Loucy (cell line): ENCODE results near the gene C8G.

Source experiments
- H2AFZ ChIP-seq: fragments of 200-600 bp; sonication (generic); 2 replicates; pipeline ENCODE4 v1.6.0; 2016; ENCODE audit warnings: antibody characterized with exemption, mild to moderate bottlenecking, low read length, moderate library complexity
- H3F3A ChIP-seq: fragments of 200-600 bp; 2 replicates; pipeline ENCODE4 v1.6.0; 2016; ENCODE audit warnings: antibody characterized with exemption, low read depth, mild to moderate bottlenecking
- H3K27me3 ChIP-seq: fragments of 200-600 bp; sonication (generic); 2 replicates; pipeline ENCODE4 v1.6.1; 2014; ENCODE audit warnings: low read length, mild to moderate bottlenecking; ENCODE audit not compliant: insufficient read depth, poor library complexity, severe bottlenecking
- H3K36me3 ChIP-seq: fragments of 200-600 bp; sonication (generic); 2 replicates; pipeline ENCODE4 v1.6.1; 2016; ENCODE audit warnings: low read length; ENCODE audit not compliant: insufficient read depth
- H3K4me1 ChIP-seq: fragments of 200-600 bp; sonication (generic); 2 replicates; pipeline ENCODE4 v1.5.1; 2014; ENCODE audit warnings: low read length, mild to moderate bottlenecking; ENCODE audit not compliant: insufficient read depth, poor library complexity, severe bottlenecking
- H3K4me2 ChIP-seq: fragments of 200-600 bp; sonication (generic); 2 replicates; pipeline ENCODE4 v1.6.0; 2014; ENCODE audit warnings: antibody characterized with exemption, low read length, low read depth, mild to moderate bottlenecking; ENCODE audit not compliant: poor library complexity, severe bottlenecking
- H3K4me3 ChIP-seq: fragments of 200-600 bp; sonication (generic); 2 replicates; pipeline ENCODE4 v1.5.1; 2014; ENCODE audit warnings: low read length, mild to moderate bottlenecking, mixed read lengths; ENCODE audit not compliant: poor library complexity, severe bottlenecking
- H3K79me2 ChIP-seq: fragments of 200-600 bp; sonication (generic); 2 replicates; pipeline ENCODE4 v1.6.1; 2014; ENCODE audit warnings: low read length; ENCODE audit not compliant: insufficient read depth
- H3K9ac ChIP-seq: fragments of 200-600 bp; sonication (generic); 2 replicates; pipeline ENCODE4 v1.6.0; 2014; ENCODE audit warnings: mild to moderate bottlenecking, low read depth, low read length, moderate library complexity; ENCODE audit not compliant: poor library complexity, severe bottlenecking
- H3K9me2 ChIP-seq: fragments of 200-600 bp; sonication (generic); replicated peaks from 2 replicates; pipeline ENCODE4 v1.6.1; 2016; ENCODE audit warnings: low read depth, low read length, mixed read lengths
- H3K9me3 ChIP-seq: fragments of 200-600 bp; sonication (generic); 2 replicates; pipeline ENCODE4 v1.6.1; 2014; ENCODE audit warnings: mild to moderate bottlenecking, antibody characterized with exemption, low read length, low read depth; ENCODE audit not compliant: insufficient read depth
- H4K20me1 ChIP-seq: fragments of 200-600 bp; sonication (generic); 2 replicates; pipeline ENCODE4 v1.6.0; 2014; ENCODE audit warnings: antibody characterized with exemption, low read length, mild to moderate bottlenecking; ENCODE audit not compliant: insufficient read depth, poor library complexity, severe bottlenecking
- CTCF ChIP-seq: fragments of 200-600 bp; sonication (generic); conservative IDR thresholded peaks from 2 replicates; pipeline ENCODE4 v1.5.1; 2014; ENCODE audit warnings: mild to moderate bottlenecking, antibody characterized with exemption, low read length
- EZH2phosphoT487 ChIP-seq: fragments of 200-600 bp; IDR thresholded peaks from 2 replicates; pipeline ENCODE4 v1.6.1; 2018; ENCODE audit warnings: antibody characterized with exemption, mild to moderate bottlenecking, moderate library complexity, borderline replicate concordance

The C8G gene

DNA sequence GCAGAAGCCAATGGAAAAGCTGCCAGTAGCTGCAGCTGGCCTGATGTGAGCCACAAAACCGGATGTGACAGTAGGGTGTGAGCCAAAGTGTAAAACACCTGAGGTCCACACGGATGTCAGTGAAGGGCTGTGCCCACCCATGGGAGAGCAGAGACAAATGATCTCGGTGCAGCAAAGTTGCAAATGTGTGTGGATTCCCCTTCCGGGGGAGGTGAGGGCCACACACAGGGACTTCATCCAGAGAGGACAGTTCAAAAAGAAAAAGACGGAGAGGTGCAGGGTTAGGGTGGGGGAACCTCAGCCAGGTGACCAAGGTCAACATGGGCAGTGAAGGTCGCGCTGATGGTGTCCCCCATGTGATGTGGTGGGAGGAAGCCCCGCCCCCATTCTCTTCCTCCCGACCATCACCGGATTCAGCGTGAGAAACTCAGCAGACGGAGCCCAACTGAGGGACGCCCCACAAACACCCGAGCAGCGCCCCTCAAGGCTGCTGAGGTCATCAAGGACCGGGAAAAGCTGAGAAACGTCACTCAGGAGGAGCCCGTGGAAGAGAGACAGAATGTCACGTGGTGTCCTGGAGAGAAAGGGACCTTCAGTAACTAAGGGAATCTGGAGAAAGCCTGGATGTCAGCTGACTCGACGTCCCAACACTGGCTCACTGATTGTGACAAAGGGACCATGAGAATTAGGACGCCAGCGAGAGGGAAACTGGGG, 20.9 kb downstream of the C8G start:
- H3K27me3 ChIP-seq, result no peaks in the 10 kb centered on the region
- peak overlapping the region; percentile 88 for H3K4me2 ChIP-seq
- H4K20me1 ChIP-seq, result no peaks in the 10 kb centered on the region
- H3K4me1 ChIP-seq, result peaks cover 9% of the 10 kb centered on the region
- no peaks in the 10 kb centered on the region for H3K36me3 ChIP-seq
- H3K9me2 ChIP-seq, result no peaks in the 10 kb centered on the region
- H3K9me3 ChIP-seq, result no peaks in the 10 kb centered on the region
- H2AFZ ChIP-seq, result peak overlapping the region; percentile 99
- H3F3A ChIP-seq, result no peaks in the 10 kb centered on the region
- TF ChIP-seq CTCF, result no peak
- TF ChIP-seq EZH2phosphoT487, result no peak
- H3K79me2 ChIP-seq, result no peaks in the 10 kb centered on the region
- peak overlapping the region; percentile 76 for H3K4me3 ChIP-seq
- peak overlapping the region; percentile 54 for H3K9ac ChIP-seq

- H3F3A ChIP-seq, result no peaks in the 10 kb centered on the region
- no peak overlapping the region for H3K4me2 ChIP-seq
- no peak overlapping the region for H2AFZ ChIP-seq
- TF ChIP-seq EZH2phosphoT487, result no peak
- no peak for TF ChIP-seq CTCF
- no peaks in the 10 kb centered on the region for H3K79me2 ChIP-seq
- H3K9me2 ChIP-seq, result no peaks in the 10 kb centered on the region
- no peak overlapping the region for H3K9ac ChIP-seq
- H3K9me3 ChIP-seq, result no peaks in the 10 kb centered on the region
- no peaks in the 10 kb centered on the region for H4K20me1 ChIP-seq
- H3K27me3 ChIP-seq, result no peaks in the 10 kb centered on the region
- H3K4me1 ChIP-seq, result peaks cover 9% of the 10 kb centered on the region
- no peaks in the 10 kb centered on the region for H3K36me3 ChIP-seq
- H3K4me3 ChIP-seq, result no peak overlapping the region
Measured at GRCh38 chr9:136968333-136969127, 23.5 kb downstream of the C8G start.

DNA sequence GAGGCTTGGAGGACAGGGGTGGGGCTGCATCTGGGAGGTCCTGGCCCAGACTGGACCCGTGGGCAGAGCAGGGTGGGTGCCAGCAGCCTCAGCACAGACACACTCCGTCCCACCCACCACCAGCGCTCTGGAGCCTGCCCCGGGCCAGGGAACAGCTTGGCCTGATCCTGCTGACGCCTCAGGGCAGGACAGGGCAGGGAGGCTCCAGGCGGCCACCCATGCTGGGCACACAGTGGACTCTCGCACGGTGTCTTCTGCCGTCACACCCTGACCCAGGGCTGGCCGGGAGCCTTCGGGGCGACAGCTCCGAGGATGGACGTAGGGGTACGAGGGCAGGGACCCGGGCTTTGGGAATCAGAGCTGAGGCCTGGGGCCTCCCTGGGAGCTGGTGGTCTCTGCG, 24.1 kb downstream of the C8G start:
- Histone ChIP-seq H3K4me2 (no peak overlapping the region), H4K20me1 (no peaks in the 10 kb centered on the region), H3K4me1 (peaks cover 9% of the 10 kb centered on the region), H3K27me3 (no peaks in the 10 kb centered on the region), H3K9ac (no peak overlapping the region), H3K79me2 (no peaks in the 10 kb centered on the region), H3K36me3 (no peaks in the 10 kb centered on the region), H3F3A (no peaks in the 10 kb centered on the region), H2AFZ (no peak overlapping the region), H3K4me3 (no peak overlapping the region), H3K9me2 (no peaks in the 10 kb centered on the region), H3K9me3 (no peaks in the 10 kb centered on the region)
- TF ChIP-seq CTCF (no peak), EZH2phosphoT487 (no peak)
